Motor neuron (in vitro differentiated cells): ENCODE data around the gene CEP55. TPM values are rescaled to one million over a fixed set of nuclear protein-coding genes. Genes with fewer than 3 reads are reported as not detected.
"Not testable (repeated sequence)": the region's sequence is repeated elsewhere in the genome, so short reads cannot be mapped to it uniquely, and the experiment has no call there.

ENCODE experiments used
- ATAC-seq, 8 experiments: fragments of 200-7000 bp; cut with Tn5 transposase; replicated peaks in 6 of 8; 2 replicates each; pipeline ENCODE4 v1.8.0; 2021; ENCODE audit warnings: mild to moderate bottlenecking in 8 of 8, moderate library complexity in 8 of 8
- H3K27ac ChIP-seq, 2 donors: fragments of 250-450 bp; sonication (Bioruptor Pico); 2 replicates each; pipeline ENCODE4 v1.9.0; 2021; ENCODE audit warnings: antibody characterized with exemption in 2 of 2, mild to moderate bottlenecking in 2 of 2, moderate library complexity in 1 of 2
- H3K4me1 ChIP-seq, 2 donors: fragments of 250-450 bp; sonication (Bioruptor Pico); replicated peaks in 1 of 2; 2 replicates each; pipeline ENCODE4 v1.6.1; 2021; ENCODE audit warnings: antibody characterized with exemption in 2 of 2, mild to moderate bottlenecking in 2 of 2, moderate library complexity in 1 of 2
- H3K4me3 ChIP-seq, 5 donors: fragments of 250-450 bp; sonication (Bioruptor Pico); 2 replicates each; pipeline ENCODE4 v1.9.0; 2021; ENCODE audit warnings: antibody characterized with exemption in 5 of 5, mild to moderate bottlenecking in 5 of 5, moderate library complexity in 4 of 5
- WGBS, 10 experiments: fragments of 450-650 bp; shearing (Covaris generic); methylation state at CpG; one replicate each; pipeline ENCODE4 v1.0.0; 2022; 5-methylcytosine and 5-hydroxymethylcytosine counted together
- in situ Hi-C, 9 experiments: fragments of 400-800 bp; cut with MboI; loops; one replicate each; pipeline ENCODE4 v1.15.0; 2021; ENCODE audit warnings: low sequenced_read_pairs in 9 of 9, low pct_unique_long_range_greater_than_20kb in 2 of 9; ENCODE audit not compliant: unreplicated experiment in 9 of 9
- total RNA-seq, 8 experiments: library from RNA; unstranded; fragments of 300-600 nt; gene quantifications; 2 replicates each; pipeline versions ENCODE4 v1.2.3 to v1.2.4, GENCODE V29; 2022

Gene CEP55
- total RNA-seq, 8 experiments from 2014 or later: 0.36 to 21.1 (median 1.4) TPM

GRCh38 chr10:93540871-93541270, 44.5 kb downstream of the CEP55 start:
- WGBS, 10 experiments: 71 to 83% (median 80%) methylated on average over 1 of the region's 4 CpGs; no CpG with 5 or more reads in 7 of the 10 experiments
- H3K4me1 ChIP-seq, H3K4me3 ChIP-seq, ATAC-seq, H3K27ac ChIP-seq: not testable (repeated sequence)
- in situ Hi-C loops: loop anchor here in 1 of 9 experiments (10.0 kb wide), 1 partner anchor 134 kb away; no protein-coding TSS in a partner anchor

- Histone ChIP-seq H3K4me1 (no peaks in the 10 kb centered on the region), H3K4me3 (no peak overlapping the region), H3K27ac (no peak overlapping the region)
- in situ Hi-C loops: loop anchor here in 1 of 9 experiments (10.0 kb wide), 1 partner anchor 133 kb away; no protein-coding TSS in a partner anchor
- 2 to 100% (median 49%) methylated on average over 1 to 15 of the region's 23 CpGs for WGBS, 10 experiments
- peak; percentile 70 to 99 (median 80) for ATAC-seq
Observed at GRCh38 chr10:93541402-93542357, 45.3 kb downstream of the CEP55 start.

GRCh38 chr10:93542358-93542791, 46.0 kb downstream of the CEP55 start:
- peak; percentile 62 to 91 (median 79) for ATAC-seq
- in situ Hi-C loops: loop anchor here in 1 of 9 experiments (10.0 kb wide), 1 partner anchor 132 kb away; no protein-coding TSS in a partner anchor
- Histone ChIP-seq H3K4me1 (no peaks in the 10 kb centered on the region), H3K4me3 (no peak overlapping the region), H3K27ac (no peak overlapping the region)
- 0 to 59% (median 23%) methylated on average over 1 to 9 of the region's 10 CpGs; no CpG with 5 or more reads in 2 of the 10 experiments for WGBS, 10 experiments

- H3K4me1 ChIP-seq, H3K27ac ChIP-seq, H3K4me3 ChIP-seq, ATAC-seq: not testable (repeated sequence)
- WGBS, 10 experiments: 36 to 100% (median 60%) methylated on average over 1 to 2 of the region's 8 CpGs; no CpG with 5 or more reads in 5 of the 10 experiments
- in situ Hi-C loops: loop anchor here in 1 of 9 experiments (10.0 kb wide), 1 partner anchor 128 kb away; no protein-coding TSS in a partner anchor
Observed at GRCh38 chr10:93546995-93547394, 50.6 kb downstream of the CEP55 start.

- Histone ChIP-seq H3K4me1 (no peaks in the 10 kb centered on the region), H3K27ac (no peak overlapping the region), H3K4me3 (no peak overlapping the region)
- in situ Hi-C loops: loop anchor here in 1 of 9 experiments (10.0 kb wide), 1 partner anchor 127 kb away; no protein-coding TSS in a partner anchor
- no peak for ATAC-seq
Observed at GRCh38 chr10:93547522-93547921, 51.1 kb downstream of the CEP55 start.

- Histone ChIP-seq H3K4me1 (peaks cover 0 to 3% of the 10 kb centered on the region in 2 donors), H3K4me3 (no peak overlapping the region), H3K27ac (no peak overlapping the region)
- no peak for ATAC-seq
- in situ Hi-C loops: loop anchor here in 1 of 9 experiments (10.0 kb wide), 1 partner anchor 126 kb away; no protein-coding TSS in a partner anchor
- 20 to 100% (median 86%) methylated on average over 1 to 5 of the region's 5 CpGs; no CpG with 5 or more reads in 1 of the 10 experiments for WGBS, 10 experiments
Observed at GRCh38 chr10:93548376-93549071, 52.1 kb downstream of the CEP55 start.

GRCh38 chr10:93550606-93551005, 54.2 kb downstream of the CEP55 start:
- Histone ChIP-seq H3K4me3 (no peak overlapping the region), H3K4me1 (peaks cover 15 to 21% of the 10 kb centered on the region in 2 donors), H3K27ac (no peak overlapping the region)
- in situ Hi-C loops: loop anchor here in 1 of 9 experiments (25.0 kb wide), 1 partner anchor 112 kb away; no protein-coding TSS in a partner anchor
- 54 to 100% (median 86%) methylated on average over 2 to 4 of the region's 4 CpGs; no CpG with 5 or more reads in 2 of the 10 experiments for WGBS, 10 experiments
- no peak for ATAC-seq

GRCh38 chr10:93552780-93553179, 56.4 kb downstream of the CEP55 start:
- Histone ChIP-seq H3K27ac (no peak overlapping the region), H3K4me3 (no peak overlapping the region), H3K4me1 (peaks cover 15 to 21% of the 10 kb centered on the region in 2 donors)
- 65 to 97% (median 90%) methylated on average over 2 to 3 of the region's 3 CpGs; no CpG with 5 or more reads in 2 of the 10 experiments for WGBS, 10 experiments
- ATAC-seq: no peak
- in situ Hi-C loops: loop anchor here in 1 of 9 experiments (25.0 kb wide), 1 partner anchor 110 kb away; no protein-coding TSS in a partner anchor

GRCh38 chr10:93553482-93554315, 57.3 kb downstream of the CEP55 start:
- H3K4me3 ChIP-seq: no peak overlapping the region
- peak overlapping the region; percentile 33 to 53 for H3K27ac ChIP-seq
- peak in 7 of 8 experiments; percentile 2 to 82 (median 77) for ATAC-seq
- H3K4me1 ChIP-seq: peaks cover 15 to 21% of the 10 kb centered on the region in 2 donors
- 42 to 89% (median 63%) methylated on average over 2 to 5 of the region's 8 CpGs; no CpG with 5 or more reads in 2 of the 10 experiments for WGBS, 10 experiments
- in situ Hi-C loops: loop anchor here in 1 of 9 experiments (25.0 kb wide), 1 partner anchor 109 kb away; no protein-coding TSS in a partner anchor

GRCh38 chr10:93554316-93554663, 57.9 kb downstream of the CEP55 start:
- H3K27ac ChIP-seq: peak overlapping the region; percentile 33 to 53
- H3K4me3 ChIP-seq: no peak overlapping the region
- in situ Hi-C loops: loop anchor here in 1 of 9 experiments (25.0 kb wide), 1 partner anchor 108 kb away; no protein-coding TSS in a partner anchor
- WGBS, 10 experiments: 60 to 100% methylated on average over 1 of the region's 1 CpG; no CpG with 5 or more reads in 8 of the 10 experiments
- peak in 4 of 8 experiments; percentile 31 to 61 (median 58) for ATAC-seq
- peaks cover 15 to 21% of the 10 kb centered on the region in 2 donors for H3K4me1 ChIP-seq

- WGBS, 10 experiments: 0 to 60% (median 53%) methylated on average over 2 to 8 of the region's 14 CpGs; no CpG with 5 or more reads in 3 of the 10 experiments
- Histone ChIP-seq H3K4me1 (peaks cover 15 to 21% of the 10 kb centered on the region in 2 donors), H3K27ac (no peak overlapping the region), H3K4me3 (no peak overlapping the region)
- in situ Hi-C loops: loop anchor here in 1 of 9 experiments (25.0 kb wide), 1 partner anchor 107 kb away; no protein-coding TSS in a partner anchor
- peak; percentile 45 to 97 (median 72) for ATAC-seq
Observed at GRCh38 chr10:93554760-93555432, 58.5 kb downstream of the CEP55 start.
